Psoas muscle (tissue), 8 donors: Measurements from ENCODE around the gene ENAH. TPM values are rescaled to one million over a fixed set of nuclear protein-coding genes. Genes with fewer than 3 reads are reported as not detected.
A peak's percentile ranks its signal among the peaks of the same experiment; 100 is the strongest.

Experiments
- ATAC-seq, 4 donors: fragments of 200-7000 bp; cut with Tn5 transposase; one replicate each; pipeline ENCODE4 v1.9.1; 2020; ENCODE audit warnings: moderate library complexity in 3 of 4, mild to moderate bottlenecking in 2 of 4
- DNase-seq, 2 donors: peaks; one replicate each; pipeline ENCODE4 v3.0.0-alpha.2; 2020
- H3K27ac ChIP-seq: fragments of 200-600 bp; one replicate; pipeline ENCODE4 v1.8.0; 2022
- H3K27me3 ChIP-seq, 3 donors: fragments of 200-600 bp in 1 of 3; one replicate each; pipeline versions ENCODE4 v1.6.1 to v1.8.0; 2013 to 2022; ENCODE audit warnings: low read length in 2 of 3, mild to moderate bottlenecking in 2 of 3, moderate library complexity in 1 of 3; ENCODE audit not compliant: insufficient read depth in 3 of 3
- H3K36me3 ChIP-seq, 2 donors: fragments of 200-600 bp in 1 of 2; one replicate each; pipeline versions ENCODE4 v1.6.1 to v1.8.0; 2013 to 2022; ENCODE audit warnings: low read depth in 1 of 2, mild to moderate bottlenecking in 1 of 2, moderate library complexity in 1 of 2; ENCODE audit not compliant: insufficient read depth in 1 of 2
- H3K4me1 ChIP-seq: fragments of 200-600 bp; one replicate; pipeline ENCODE4 v1.8.0; 2022
- H3K4me3 ChIP-seq: fragments of 200-600 bp; one replicate; pipeline ENCODE4 v1.8.0; 2022; ENCODE audit warnings: mild to moderate bottlenecking
- H3K9me3 ChIP-seq: fragments of 200-600 bp; one replicate; pipeline ENCODE4 v1.8.0; 2022
- CTCF ChIP-seq: fragments of 200-600 bp; IDR thresholded peaks from one replicate; pipeline ENCODE4 v1.8.0; 2022; ENCODE audit warnings: antibody characterized with exemption
- WGBS, 3 donors: extraction: QIAGEN DNeasy Blood & Tissue Kit; methylation state at CpG; one replicate each; pipeline versions ENCODE4 v1.1.6 to v1.1.7; 2013; 5-methylcytosine and 5-hydroxymethylcytosine counted together
- intact Hi-C, 2 donors: fragments of 100-400 bp; cut with DNase I; formaldehyde crosslinking; loops; one replicate each; pipeline versions ENCODE4 v1.11.0 to v1.14.2; 2022
- polyA plus RNA-seq, 3 donors: library from polyadenylated mRNA; stranded (reverse); fragments of 200-250 nt; gene quantifications; one replicate each; pipeline ENCODE4 v1.2.3, GENCODE V29; 2013
- total RNA-seq, 4 donors: library from RNA; stranded (reverse); fragmentation: NEBNext Ultra II Directional in 2 of 4; extraction: Animal tissue kit (Norgen Biotek cat#: 25700) in 2 of 4; gene quantifications; one replicate each; pipeline versions ENCODE4 v1.2.1 to v1.2.4, GENCODE V29; 2021 to 2023
- donor health status: healthy with polysubstance abuse.
- donor health status: DM: no; HTN: no; CAD: no; lungs with moderate emphysema.
- donor health status: Bipolar disorder and iron deficiency.
- donor health status: healthy.
- donor health status: DM: yes; HTN: yes; CAD: no.
- donor health status: DM: no; HTN: no; CAD: no.
- donor health status: DM: no; HTN: no; CAD: no.
- donor health status: DM: yes; HTN: yes; CAD: no.

The ENAH gene
- total and polyA plus RNA-seq, 7 donors, result 17.1 to 262 (median 119) TPM

- H3K36me3 ChIP-seq, result no peaks in the 10 kb centered on the region
- no peak overlapping the region for H3K27ac ChIP-seq
- H3K9me3 ChIP-seq, result no peaks in the 10 kb centered on the region
- 37 to 48% (median 44%) methylated on average over 17 to 18 of the region's 18 CpGs for WGBS, 3 donors
- DNase-seq (peak in 1 of 2 donors; percentile 53), ATAC-seq (no peak)
- no peak for TF ChIP-seq CTCF
- H3K4me3 ChIP-seq, result no peak overlapping the region
- intact Hi-C loops, result no loop called here
- H3K27me3 ChIP-seq, result no peaks in the 10 kb centered on the region
- no peaks in the 10 kb centered on the region for H3K4me1 ChIP-seq
Measured at GRCh38 chr1:225460021-225460736, 192.7 kb downstream of the ENAH start.

- Histone ChIP-seq H3K4me1 (no peaks in the 10 kb centered on the region), H3K36me3 (no peaks in the 10 kb centered on the region), H3K27ac (no peak overlapping the region), H3K27me3 (no peaks in the 10 kb centered on the region), H3K9me3 (no peaks in the 10 kb centered on the region), H3K4me3 (no peak overlapping the region)
- DNase-seq (no peak), ATAC-seq (no peak)
- WGBS, 3 donors, result 76 to 87% (median 83%) methylated on average over 2 of the region's 2 CpGs
- intact Hi-C loops, result no loop called here
- TF ChIP-seq CTCF, result no peak
Measured at GRCh38 chr1:225458222-225458631, 194.7 kb downstream of the ENAH start.

GRCh38 chr1:225454733-225455132 lies 198.2 kb downstream of the ENAH start:
- H3K4me1 ChIP-seq, result no peaks in the 10 kb centered on the region
- H3K4me3 ChIP-seq, result no peak overlapping the region
- no peak overlapping the region for H3K27ac ChIP-seq
- WGBS, 3 donors, result 61 to 69% (median 61%) methylated on average over 5 of the region's 5 CpGs
- TF ChIP-seq CTCF, result no peak
- intact Hi-C loops, result no loop called here
- DNase-seq (peak in 1 of 2 donors; percentile 16), ATAC-seq (peak in 2 of 4 donors; percentile 55 to 61)
- H3K36me3 ChIP-seq, result no peaks in the 10 kb centered on the region
- no peaks in the 10 kb centered on the region for H3K27me3 ChIP-seq
- no peaks in the 10 kb centered on the region for H3K9me3 ChIP-seq

- 50 to 61% (median 58%) methylated on average over 5 of the region's 5 CpGs for WGBS, 3 donors
- Histone ChIP-seq H3K9me3 (no peaks in the 10 kb centered on the region), H3K27ac (no peak overlapping the region), H3K4me1 (no peaks in the 10 kb centered on the region), H3K27me3 (no peaks in the 10 kb centered on the region), H3K4me3 (no peak overlapping the region), H3K36me3 (no peaks in the 10 kb centered on the region)
- TF ChIP-seq CTCF, result no peak
- no peak for DNase-seq
- intact Hi-C loops, result no loop called here
- ATAC-seq, result no peak
Measured at GRCh38 chr1:225453797-225454648, 198.9 kb downstream of the ENAH start.
